H1 (cell line): Measurements from ENCODE around the gene ANKRD12. TPM values are rescaled to one million over a fixed set of nuclear protein-coding genes. Genes with fewer than 3 reads are reported as not detected.
"Not testable (repeated sequence)": the region's sequence is repeated elsewhere in the genome, so short reads cannot be mapped to it uniquely, and the experiment has no call there.

Source experiments
- CTCF ChIA-PET: fragments of 300-600 bp; sonication (Branson Sonifier 250); formaldehyde crosslinking; loops from one replicate; lab custom pipeline; 2021; ENCODE audit not compliant: partially characterized antibody; lab: Charles Lee
- POLR2A ChIA-PET: fragments of 300-600 bp; sonication (Branson Sonifier 250); formaldehyde crosslinking; loops from one replicate; lab custom pipeline; 2021; ENCODE audit warnings: inconsistent platforms; ENCODE audit not compliant: partially characterized antibody; lab: Charles Lee
- DNase-seq, 2 experiments: peaks; one replicate each; pipeline versions ENCODE4 v3.0.0 to v3.0.0-alpha.2; 2010 to 2022; ENCODE audit warnings: low spot score in 2 of 2, low read depth in 1 of 2, mixed read lengths in 1 of 2
- FAIRE-seq: peaks from 2 replicates; lab custom pipeline; 2011; peaks lifted over from hg19 to GRCh38; lab: Jason Lieb, UNC
- H2AFZ ChIP-seq: 2 replicates; pipeline ENCODE4 v1.8.1; 2012; ENCODE audit warnings: low read length, inconsistent platforms
- H2AK5ac ChIP-seq: 2 replicates; pipeline ENCODE4 v1.6.1; 2013; ENCODE audit warnings: low read depth, low read length
- H2BK120ac ChIP-seq: replicated peaks from 2 replicates; pipeline ENCODE3; 2013; ENCODE audit warnings: low read depth, low read length, inconsistent platforms
- H2BK12ac ChIP-seq: 2 replicates; pipeline ENCODE4 v1.6.1; 2013; ENCODE audit warnings: low read depth, low read length
- H2BK15ac ChIP-seq: 2 replicates; pipeline ENCODE4 v1.6.1; 2013; ENCODE audit warnings: low read length
- H2BK20ac ChIP-seq: 2 replicates; pipeline ENCODE4 v1.6.1; 2013; ENCODE audit warnings: low read length
- H2BK5ac ChIP-seq: 2 replicates; pipeline ENCODE4 v1.6.1; 2013; ENCODE audit warnings: low read depth, low read length
- H3K14ac ChIP-seq: 2 replicates; pipeline ENCODE4 v1.6.1; 2013; ENCODE audit warnings: inconsistent platforms; ENCODE audit not compliant: insufficient read length
- H3K18ac ChIP-seq: 2 replicates; pipeline ENCODE4 v1.6.1; 2013; ENCODE audit warnings: low read length; ENCODE audit errors: extremely low read depth
- H3K23ac ChIP-seq: 2 replicates; pipeline ENCODE4 v1.6.1; 2013; ENCODE audit warnings: inconsistent platforms; ENCODE audit not compliant: insufficient read length
- H3K23me2 ChIP-seq: 2 replicates; pipeline ENCODE4 v1.6.1; 2013; ENCODE audit warnings: low read depth, low read length
- H3K27ac ChIP-seq: 2 replicates; pipeline ENCODE4 v1.6.1; 2011; ENCODE audit warnings: low read depth, low read length, inconsistent platforms
- H3K27me3 ChIP-seq, 4 experiments: replicated peaks in 1 of 4; 1 replicate in 1 of 4; 2 replicates in 3 of 4; pipeline versions ENCODE4 v1.6.1 to v1.8.1; 2011 to 2013; ENCODE audit warnings: low read length in 3 of 4, mild to moderate bottlenecking in 3 of 4, inconsistent platforms in 2 of 4, mixed read lengths in 2 of 4, moderate library complexity in 1 of 4; ENCODE audit not compliant: control insufficient read depth in 3 of 4, insufficient read depth in 3 of 4; ENCODE audit errors: extremely low read depth in 1 of 4
- H3K36me3 ChIP-seq, 4 experiments: 2 replicates each; pipeline versions ENCODE4 v1.6.1 to v1.8.1; 2011 to 2013; ENCODE audit warnings: mild to moderate bottlenecking in 4 of 4, low read length in 3 of 4, moderate library complexity in 2 of 4, control low read depth in 1 of 4, inconsistent platforms in 1 of 4; ENCODE audit not compliant: insufficient read depth in 4 of 4, control insufficient read depth in 2 of 4
- H3K4ac ChIP-seq: replicated peaks from 2 replicates; pipeline ENCODE3; 2013; ENCODE audit warnings: low read length, low read depth, mixed read lengths, inconsistent platforms; ENCODE audit not compliant: insufficient read length
- H3K4me1 ChIP-seq, 4 experiments: replicated peaks in 1 of 4; 1 replicate in 1 of 4; 2 replicates in 3 of 4; pipeline versions ENCODE4 v1.6.1 to v1.8.1; 2011 to 2013; ENCODE audit warnings: low read length in 3 of 4, inconsistent platforms in 2 of 4, mixed read lengths in 1 of 4; ENCODE audit not compliant: insufficient read depth in 4 of 4, control insufficient read depth in 3 of 4
- H3K4me2 ChIP-seq, 2 experiments: 2 replicates each; pipeline versions ENCODE4 v1.6.1 to v1.8.1; 2011 to 2013; ENCODE audit warnings: low read depth in 2 of 2, low read length in 2 of 2, control low read depth in 1 of 2, inconsistent platforms in 1 of 2, mild to moderate bottlenecking in 1 of 2; ENCODE audit not compliant: insufficient read depth in 1 of 2
- H3K4me3 ChIP-seq, 4 experiments: fragments of 200-600, 300-600 bp in 1 of 4; sonication (generic), shearing (Covaris generic), sonication (Bioruptor Twin) in 1 of 4; 2 replicates each; pipeline versions ENCODE4 v1.5.1 to v1.8.1; 2011 to 2016; ENCODE audit warnings: low read length in 4 of 4, low read depth in 3 of 4, control low read depth in 2 of 4, inconsistent platforms in 2 of 4, mild to moderate bottlenecking in 2 of 4, mixed read lengths in 1 of 4, moderate library complexity in 1 of 4; ENCODE audit not compliant: insufficient read depth in 2 of 4; ENCODE audit errors: extremely low read depth in 1 of 4
- H3K56ac ChIP-seq: replicated peaks from 2 replicates; pipeline ENCODE3; 2013; ENCODE audit warnings: low read depth, mild to moderate bottlenecking, mixed read lengths, low read length, inconsistent platforms; ENCODE audit not compliant: insufficient read length
- H3K79me1 ChIP-seq: 2 replicates; pipeline ENCODE4 v1.6.1; 2013; ENCODE audit warnings: low read depth, low read length, control low read depth
- H3K79me2 ChIP-seq, 2 experiments: 2 replicates each; pipeline versions ENCODE4 v1.6.1 to v1.8.1; 2012 to 2013; ENCODE audit warnings: low read length in 2 of 2, mild to moderate bottlenecking in 2 of 2, inconsistent platforms in 1 of 2; ENCODE audit not compliant: insufficient read depth in 2 of 2, control insufficient read depth in 1 of 2
- H3K9ac ChIP-seq, 4 experiments: replicated peaks in 1 of 4; 1 replicate in 1 of 4; 2 replicates in 3 of 4; pipeline versions ENCODE4 v1.6.1 to v1.8.1; 2011 to 2013; ENCODE audit warnings: low read depth in 3 of 4, low read length in 3 of 4, control low read depth in 2 of 4, mild to moderate bottlenecking in 2 of 4, moderate library complexity in 2 of 4, inconsistent platforms in 1 of 4; ENCODE audit errors: extremely low read depth in 1 of 4
- H3K9me3 ChIP-seq, 2 experiments: 2 replicates each; pipeline versions ENCODE4 v1.6.1 to v1.8.1; 2012 to 2013; ENCODE audit warnings: mild to moderate bottlenecking in 2 of 2, moderate library complexity in 2 of 2, control low read depth in 1 of 2, inconsistent platforms in 1 of 2, low read depth in 1 of 2, low read length in 1 of 2, mixed read lengths in 1 of 2; ENCODE audit not compliant: insufficient read depth in 2 of 2
- H4K20me1 ChIP-seq, 2 experiments: replicated peaks in 1 of 2; 2 replicates each; pipeline versions ENCODE3 to v1.8.1; 2011 to 2013; ENCODE audit warnings: inconsistent platforms in 2 of 2, low read length in 2 of 2, mild to moderate bottlenecking in 1 of 2; ENCODE audit not compliant: insufficient read depth in 2 of 2, control insufficient read depth in 1 of 2
- H4K5ac ChIP-seq: 2 replicates; pipeline ENCODE4 v1.6.1; 2013; ENCODE audit warnings: low read length, low read depth, mixed read lengths, inconsistent platforms; ENCODE audit not compliant: insufficient read length
- H4K8ac ChIP-seq: 2 replicates; pipeline ENCODE4 v1.8.0; 2013; ENCODE audit warnings: mild to moderate bottlenecking, moderate library complexity, low read length, inconsistent platforms; ENCODE audit not compliant: insufficient read depth; ENCODE audit errors: extremely low read depth
- H4K91ac ChIP-seq: replicated peaks from 2 replicates; pipeline ENCODE3; 2013; ENCODE audit warnings: low read length, mixed read lengths, inconsistent platforms; ENCODE audit not compliant: insufficient read length
- PHF8 ChIP-seq: fragments of 200-600 bp; sonication (generic); conservative IDR thresholded peaks from 2 replicates; pipeline ENCODE4 v1.7.1; 2012; ENCODE audit warnings: low read depth, mild to moderate bottlenecking, inconsistent platforms, low read length, moderate library complexity
- WGBS, 2 experiments: shearing (Covaris generic) in 1 of 2; methylation state at CpG; one replicate each; pipeline versions ENCODE4 v1.1.6 to v1.1.7; 2013 to 2015; ENCODE audit warnings: low lambda C conversion rate in 2 of 2, mixed read lengths in 2 of 2, inconsistent platforms in 1 of 2, low coverage in 1 of 2, missing lambda C conversion rate in 1 of 2; ENCODE audit not compliant: insufficient replicate concordance in 2 of 2, insufficient coverage in 1 of 2, insufficient read length in 1 of 2; ENCODE audit errors: extremely low coverage in 1 of 2, missing lambda C conversion rate in 1 of 2; 5-methylcytosine and 5-hydroxymethylcytosine counted together
- polyA plus RNA-seq, 7 experiments: library from polyadenylated mRNA; depleted of rRNA in 3 of 7; stranded (reverse) in 5 of 7; unstranded in 2 of 7; fragments of >200 nt in 5 of 7; fragments of 200-250 nt in 2 of 7; gene quantifications; 1 replicate in 5 of 7; 2 replicates in 1 of 7; 4 replicates in 1 of 7; pipeline versions ENCODE4 v1.2.1 to v1.2.3, GENCODE V29; 2011 to 2013; ENCODE audit warnings: missing spikeins in 2 of 7, mixed read lengths in 2 of 7
- total RNA-seq: library from RNA; stranded (reverse); fragmentation: NEBNext Ultra II Directional; extraction: Animal tissue kit (Norgen Biotek cat#: 25700); gene quantifications from 2 replicates; pipeline ENCODE4 v1.2.1, GENCODE V29; 2021

ANKRD12 gene
- total and polyA plus RNA-seq, 2 of the 8 experiments (the other 6 are each of a cell fraction or from before 2014, with no cell fraction given) = 2.6 to 37.9 TPM

- TF ChIP-seq PHF8 = no peak
- TF ChIP-seq, all 59 proteins: peak for 0
These were observed 23.4 kb downstream of the ANKRD12 start (continued) for GRCh38 chr18:9160014-9160413.

- FAIRE-seq, H3K14ac ChIP-seq, H3K9ac ChIP-seq, H3K36me3 ChIP-seq, H2BK5ac ChIP-seq, H2BK12ac ChIP-seq, H3K18ac ChIP-seq, H2AK5ac ChIP-seq, H3K27me3 ChIP-seq, H4K5ac ChIP-seq, H3K56ac ChIP-seq, H3K4me2 ChIP-seq, H3K23me2 ChIP-seq, POLR2A ChIA-PET, H2BK120ac ChIP-seq, H2BK20ac ChIP-seq, H4K20me1 ChIP-seq, H4K91ac ChIP-seq, H2AFZ ChIP-seq, H3K23ac ChIP-seq, H3K4me3 ChIP-seq, H3K79me1 ChIP-seq, DNase-seq, H3K4ac ChIP-seq, H2BK15ac ChIP-seq, H3K4me1 ChIP-seq, H3K9me3 ChIP-seq, H3K27ac ChIP-seq, H4K8ac ChIP-seq: not testable (repeated sequence)
- CTCF ChIA-PET = interaction anchor here (0.9 kb wide), 1 partner anchor 89 kb away, joined by 3 read pairs; no protein-coding TSS in a partner anchor
- WGBS, 2 experiments = 98% methylated on average over 4 of the region's 4 CpGs; no CpG with 5 or more reads in 1 of the 2 experiments
- peaks cover 3 to 65% of the 10 kb centered on the region in 2 experiments; a peak in 3 of 4 replicates for H3K79me2 ChIP-seq
These were observed 26.1 kb downstream of the ANKRD12 start for GRCh38 chr18:9162663-9163062.
